HG03135 (cell line): Measurements from ENCODE around the gene SNRNP25.

Experiments
- ATAC-seq: cut with Tn5 transposase; IDR thresholded peaks from one replicate; pipeline ENCODE4 v1.9.1; 2021; ENCODE audit warnings: mild to moderate bottlenecking, moderate library complexity; ENCODE audit not compliant: unreplicated experiment

SNRNP25 gene

DNA sequence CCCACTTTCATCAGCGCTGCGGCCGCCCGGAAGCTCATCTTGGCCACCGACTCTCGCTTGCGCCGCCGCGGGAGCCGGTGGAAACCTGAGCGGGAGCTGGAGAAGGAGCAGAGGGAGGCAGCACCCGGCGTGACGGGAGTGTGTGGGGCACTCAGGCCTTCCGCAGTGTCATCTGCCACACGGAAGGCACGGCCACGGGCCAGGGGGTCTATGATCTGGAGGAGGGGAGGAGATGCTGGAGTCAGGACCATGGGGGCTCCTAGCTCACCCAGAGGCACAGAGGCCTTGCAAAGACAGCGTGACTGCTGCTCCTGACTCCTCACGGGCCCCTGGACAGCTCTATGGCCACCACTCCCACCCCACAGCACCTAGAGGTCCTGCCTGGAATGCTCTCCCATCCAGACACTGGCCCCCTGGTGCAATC is 9.4 kb downstream of the SNRNP25 start:
- ATAC-seq: no peak

- ATAC-seq: no peak
Observed at GRCh38 chr16:63466-63865, 9.8 kb downstream of the SNRNP25 start.

GRCh38 chr16:63998-64913 is 10.6 kb downstream of the SNRNP25 start:
- ATAC-seq: no peak

- no peak for ATAC-seq
Observed at GRCh38 chr16:64914-65255, 11.3 kb downstream of the SNRNP25 start.

- no peak for ATAC-seq
Observed at GRCh38 chr16:65745-66144, 12.1 kb downstream of the SNRNP25 start.

GRCh38 chr16:66309-67182 is 12.9 kb downstream of the SNRNP25 start:
- ATAC-seq: no peak

DNA sequence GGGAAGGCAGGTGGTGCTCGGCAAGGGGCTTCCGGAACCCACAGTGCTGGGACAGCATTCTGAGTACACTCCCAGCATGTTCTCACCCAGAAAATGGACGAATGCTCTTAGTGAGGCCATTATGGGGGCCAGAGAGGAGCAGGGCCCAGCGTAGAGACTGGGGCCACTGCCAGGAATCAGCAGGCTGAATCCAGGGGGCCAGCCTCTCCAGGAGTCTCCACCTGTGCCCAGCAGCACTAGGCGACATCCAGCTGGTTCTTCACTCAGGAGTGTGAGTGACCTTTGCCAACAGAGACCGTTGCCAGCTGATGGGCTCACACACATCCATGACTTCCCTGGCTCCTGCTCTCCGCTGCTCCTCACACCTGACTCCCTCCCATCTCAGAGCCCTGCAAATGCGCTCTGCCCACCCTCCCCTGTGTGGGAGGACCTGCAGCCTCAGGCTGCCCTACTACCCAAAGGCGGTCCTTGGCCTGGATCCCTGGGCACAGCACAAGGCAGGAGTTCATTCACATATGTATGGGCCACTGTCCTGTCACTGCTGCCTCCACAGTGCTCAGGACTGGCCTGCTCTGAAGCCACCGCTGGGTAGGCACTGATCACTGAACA is 13.7 kb downstream of the SNRNP25 start:
- no peak for ATAC-seq

- no peak for ATAC-seq
Observed at GRCh38 chr16:67884-68789, 14.5 kb downstream of the SNRNP25 start.

DNA sequence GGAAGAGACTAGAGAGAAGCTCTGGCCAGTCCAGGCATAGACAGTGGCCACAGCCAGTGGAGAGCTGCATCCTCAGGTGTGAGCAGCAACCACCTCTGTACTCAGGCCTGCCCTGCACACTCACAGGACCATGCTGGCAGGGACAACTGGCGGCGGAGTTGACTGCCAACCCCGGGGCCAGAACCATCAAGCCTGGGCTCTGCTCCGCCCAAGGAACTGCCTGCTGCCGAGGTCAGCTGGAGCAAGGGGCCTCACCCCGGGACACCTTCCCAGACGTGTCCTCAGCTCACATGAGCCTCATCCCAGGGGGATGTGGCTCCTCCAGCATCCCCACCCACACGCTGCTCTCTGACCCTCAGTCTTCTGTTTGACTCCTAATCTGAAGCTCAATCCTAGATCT is 15.6 kb downstream of the SNRNP25 start:
- no peak for ATAC-seq

DNA sequence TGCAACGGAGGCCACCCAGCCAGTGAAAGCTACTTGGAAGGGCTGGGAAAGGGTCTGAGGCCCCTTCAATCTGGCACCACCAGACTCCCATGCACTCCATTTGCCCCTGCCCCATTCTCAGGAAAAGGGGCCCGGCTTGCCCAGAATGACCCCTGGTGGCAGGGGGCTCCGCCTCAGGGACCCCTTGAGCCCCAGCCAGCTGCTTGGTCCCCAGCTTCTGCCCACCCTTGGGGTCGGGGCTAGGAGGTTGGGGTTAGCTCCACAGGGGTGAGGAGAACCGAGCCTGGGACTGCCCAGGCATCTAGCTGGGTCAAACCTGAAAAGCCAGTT is 17.5 kb downstream of the SNRNP25 start:
- no peak for ATAC-seq

DNA sequence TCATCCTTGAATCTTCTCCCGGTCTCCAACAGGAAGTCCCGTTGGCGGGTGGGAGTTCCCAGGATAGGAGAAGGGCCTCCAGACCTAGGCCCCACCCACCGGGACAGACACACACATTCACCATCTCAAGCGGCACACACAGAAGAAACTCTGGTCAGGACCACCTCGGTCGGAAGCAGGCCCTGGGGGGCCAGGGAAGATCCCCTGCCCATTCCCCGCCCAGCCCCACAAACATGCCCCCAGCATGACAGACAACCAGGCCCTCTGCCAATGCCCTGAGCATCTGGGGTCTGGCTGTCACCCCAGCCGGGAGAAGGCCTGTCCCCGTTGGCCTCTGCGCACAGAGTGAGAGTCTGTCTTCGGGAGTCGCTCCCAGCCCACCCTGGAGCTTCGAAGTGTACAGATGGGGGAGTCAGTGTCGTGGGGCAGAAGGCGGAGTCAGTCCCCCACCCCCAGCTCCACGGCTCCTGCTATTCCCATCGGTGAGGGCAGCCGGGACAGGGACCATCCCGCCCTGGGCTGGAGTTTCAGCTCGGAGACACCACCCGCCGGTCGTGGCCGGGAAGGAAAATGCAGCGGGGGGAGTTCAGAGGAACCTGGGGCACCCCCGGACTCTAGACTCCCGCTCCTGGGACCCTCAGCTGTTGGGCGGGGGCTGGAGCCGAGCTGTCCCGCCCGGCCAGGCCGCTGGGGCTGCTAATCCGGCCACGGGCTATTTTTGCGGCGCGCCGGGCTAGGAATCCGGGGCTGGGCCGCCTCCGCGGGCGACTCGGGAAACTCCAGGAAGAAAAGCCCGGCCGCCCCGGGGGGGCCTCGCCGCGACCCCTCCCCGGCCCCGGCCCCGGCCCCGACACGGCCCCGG is 18.1 kb downstream of the SNRNP25 start:
- no peak for ATAC-seq

GRCh38 chr16:72561-73548 is 19.2 kb downstream of the SNRNP25 start, which contains the start of gene RHBDF1:
Gene RHBDF1, minus strand, starts transcription at chr16:72631. Its CDS starts 7,616 bp downstream, at chr16:65015.
- no peak for ATAC-seq

DNA sequence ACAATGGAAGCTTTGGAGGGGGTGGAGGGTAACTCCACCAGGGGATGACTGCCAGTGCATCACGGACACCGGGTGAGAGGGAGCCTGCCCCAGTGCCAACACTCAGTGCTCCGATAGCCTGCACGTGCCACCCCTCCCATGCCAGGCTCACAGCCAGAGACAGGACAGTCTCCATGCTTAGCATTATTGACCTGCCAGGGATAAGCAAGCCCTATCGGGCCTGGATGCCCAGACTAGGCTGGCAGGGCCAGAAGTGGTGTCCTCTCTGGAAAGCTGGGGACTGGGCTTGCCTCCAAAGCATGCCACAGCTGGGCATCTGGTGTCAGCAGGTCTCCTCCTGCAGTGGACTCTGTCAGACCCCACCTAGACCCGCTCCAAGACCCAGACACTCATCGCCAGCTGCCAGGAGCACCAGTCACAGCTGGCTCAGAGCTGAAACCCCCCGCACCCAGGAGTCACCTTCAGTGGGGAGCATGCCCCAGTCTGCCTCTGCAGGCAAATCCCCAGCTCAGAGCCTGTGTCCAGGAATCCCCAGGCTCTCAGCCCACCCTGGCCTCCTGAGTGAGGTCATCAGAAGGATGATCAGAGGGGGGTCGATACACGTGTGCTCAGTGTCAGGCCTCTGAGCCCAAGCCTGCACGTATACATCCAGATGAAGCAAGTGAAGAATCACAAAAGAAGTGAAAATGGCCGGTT is 20.6 kb downstream of the SNRNP25 start:
- no peak for ATAC-seq

- ATAC-seq: no peak
Observed at GRCh38 chr16:74747-75334, 21.2 kb downstream of the SNRNP25 start.

DNA sequence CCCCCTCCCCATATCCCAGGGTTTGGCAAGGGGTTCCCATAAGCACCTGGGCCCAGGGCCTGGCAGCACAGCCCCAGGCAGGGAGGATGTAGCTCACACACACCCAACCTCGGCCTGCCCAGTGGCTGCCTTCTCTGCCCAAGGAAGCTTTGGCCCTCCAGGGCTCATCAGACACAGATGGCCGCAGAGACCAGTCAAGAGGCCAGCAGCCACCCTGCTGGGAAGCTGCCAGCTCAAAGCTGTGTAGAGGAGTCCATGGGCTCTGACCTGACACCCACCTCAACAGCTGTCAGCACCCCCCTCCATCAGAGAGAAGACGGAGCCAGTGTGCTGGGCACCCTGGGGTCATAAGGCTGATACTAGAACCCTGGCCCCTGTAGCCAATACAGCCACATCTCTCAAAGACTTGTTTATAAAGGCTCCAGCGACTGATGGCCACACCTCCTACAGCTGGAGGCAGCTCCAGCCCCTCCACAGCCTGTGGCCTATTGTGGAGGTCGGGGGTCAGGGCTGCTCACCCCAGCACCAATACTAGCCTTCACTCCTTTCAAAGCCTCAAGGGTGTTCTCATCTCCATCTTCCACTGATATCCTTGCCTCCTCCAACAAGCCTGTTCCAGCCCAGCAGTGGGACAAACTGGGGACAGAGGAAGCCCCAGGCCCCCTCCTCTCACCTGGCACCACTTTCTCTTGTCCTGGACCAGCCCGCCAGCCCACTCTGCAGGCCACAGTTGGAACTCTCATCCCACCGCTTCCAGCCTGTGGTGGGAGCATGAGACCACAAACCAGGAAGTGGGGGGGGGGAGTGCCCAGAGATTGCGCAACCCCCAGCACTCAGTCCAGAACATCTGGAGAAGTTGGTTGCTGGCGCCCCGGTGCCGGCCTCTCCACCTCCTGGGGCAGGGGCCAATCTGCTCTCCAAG is 22.2 kb downstream of the SNRNP25 start:
- ATAC-seq: no peak

DNA sequence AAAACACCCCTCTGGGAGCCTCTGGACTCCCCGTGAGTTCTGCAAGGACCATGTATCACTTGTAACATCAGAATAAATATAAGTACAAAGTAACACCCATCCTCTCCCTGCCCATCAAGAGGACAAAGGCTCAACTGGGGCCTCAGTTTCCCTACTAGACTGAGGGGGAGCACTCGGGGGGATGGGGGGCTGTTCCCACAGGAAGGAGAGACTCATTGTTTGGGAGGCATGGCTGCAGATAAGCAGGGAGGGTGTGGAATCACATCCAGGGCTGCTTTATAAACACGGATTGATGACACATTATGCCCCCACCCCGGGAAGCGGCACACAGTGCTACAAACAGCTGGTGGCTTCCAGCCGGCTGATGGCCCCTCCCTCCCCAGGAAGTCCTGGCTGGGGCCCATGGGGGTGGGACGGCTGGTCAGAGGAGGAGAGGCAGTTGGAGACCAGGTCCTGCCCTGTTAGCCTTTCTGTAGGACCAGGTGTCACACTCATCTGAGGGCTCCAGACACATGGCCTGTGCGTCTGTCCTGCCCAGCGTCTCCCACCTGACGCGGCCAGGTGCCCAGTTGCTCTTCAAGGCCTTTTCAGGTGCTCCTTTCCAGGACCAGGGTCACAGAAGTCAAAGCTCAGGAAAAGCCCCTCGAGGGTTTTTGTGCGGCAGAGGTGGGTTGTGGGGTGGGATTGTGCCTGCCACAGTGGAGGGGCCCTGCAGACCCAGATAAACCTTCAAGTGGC is 23.1 kb downstream of the SNRNP25 start:
- ATAC-seq: no peak
